NCI-H2171 treated with DMSO at 0.1 percent for 48 hours (cell line): Measurements from ENCODE around the gene SPANXB1.
"Not testable (repeated sequence)": the region's sequence is repeated elsewhere in the genome, so short reads cannot be mapped to it uniquely, and the experiment has no call there.

Experiments used
- DNase-seq: peaks from one replicate; lab custom pipeline; 2025; lab: John Stamatoyannopoulos, UW

The SPANXB1 gene

DNA sequence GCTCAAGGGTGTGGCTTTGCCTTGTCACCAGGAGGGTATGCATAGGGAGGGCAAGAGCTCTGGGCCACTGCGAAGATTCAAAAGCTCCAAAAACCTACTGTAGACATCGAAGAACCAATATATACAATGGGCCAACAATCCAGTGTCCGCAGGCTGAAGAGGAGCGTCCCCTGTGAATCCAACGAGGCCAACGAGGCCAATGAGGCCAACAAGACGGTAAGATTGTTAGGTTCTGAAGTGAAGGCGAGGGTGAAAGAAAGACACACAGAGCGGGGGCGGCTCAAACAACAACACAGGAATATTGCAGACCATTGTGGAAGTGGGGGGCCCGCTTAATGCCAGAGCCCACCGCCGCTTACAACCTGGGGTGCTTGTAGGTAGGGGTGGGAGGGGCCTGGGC is at the start of gene SPANXB1:
Gene SPANXB1, plus strand, starts transcription at position 27 of the 400 bp plus-strand sequence. Its CDS starts 100 bp downstream, at position 127.
- not testable (repeated sequence) for DNase-seq

GRCh38 chrX:140967036-140967435 is 35.4 kb upstream of the SPANXB1 start:
- no peak for DNase-seq

DNA sequence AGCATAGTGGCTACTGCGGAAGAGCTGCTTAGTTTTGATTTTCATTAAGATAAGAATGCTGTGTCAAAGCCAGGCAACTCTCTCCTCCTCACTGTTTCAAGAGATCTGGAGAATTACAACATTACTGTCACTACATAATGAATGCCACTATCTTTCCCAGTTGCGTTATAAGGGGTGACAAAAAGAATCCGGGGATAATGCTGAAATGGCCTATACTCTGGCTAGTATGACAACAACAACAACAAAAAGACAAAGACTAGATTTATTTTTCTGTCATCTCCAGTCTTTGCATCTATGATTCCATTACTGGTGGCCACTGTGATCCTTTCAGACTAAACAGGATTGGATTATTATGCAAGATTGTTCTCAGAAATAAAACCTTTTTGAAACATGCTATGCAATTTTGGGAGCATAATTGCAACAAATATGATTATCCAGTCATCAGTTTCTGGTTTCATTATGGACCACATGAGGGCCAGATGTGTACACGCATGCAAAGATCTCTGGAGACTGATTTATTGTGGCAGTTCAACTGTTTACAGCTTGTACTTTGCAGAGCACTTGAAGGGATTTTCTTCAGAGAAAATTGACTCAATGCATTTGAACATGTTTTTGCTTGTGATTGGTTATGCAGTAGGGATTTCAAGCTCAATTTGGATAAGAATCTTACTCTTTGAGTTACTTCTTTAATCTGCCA is 31.1 kb upstream of the SPANXB1 start:
- no peak for DNase-seq

- DNase-seq = no peak
These were observed 26.9 kb upstream of the SPANXB1 start for GRCh38 chrX:140975472-140975871.

GRCh38 chrX:140980271-140980670 is 22.1 kb upstream of the SPANXB1 start:
- no peak for DNase-seq

- DNase-seq = no peak
These were observed 18.7 kb upstream of the SPANXB1 start for GRCh38 chrX:140983730-140984129.

GRCh38 chrX:141005243-141005642 is 2.8 kb downstream of the SPANXB1 start:
- DNase-seq = not testable (repeated sequence)

DNA sequence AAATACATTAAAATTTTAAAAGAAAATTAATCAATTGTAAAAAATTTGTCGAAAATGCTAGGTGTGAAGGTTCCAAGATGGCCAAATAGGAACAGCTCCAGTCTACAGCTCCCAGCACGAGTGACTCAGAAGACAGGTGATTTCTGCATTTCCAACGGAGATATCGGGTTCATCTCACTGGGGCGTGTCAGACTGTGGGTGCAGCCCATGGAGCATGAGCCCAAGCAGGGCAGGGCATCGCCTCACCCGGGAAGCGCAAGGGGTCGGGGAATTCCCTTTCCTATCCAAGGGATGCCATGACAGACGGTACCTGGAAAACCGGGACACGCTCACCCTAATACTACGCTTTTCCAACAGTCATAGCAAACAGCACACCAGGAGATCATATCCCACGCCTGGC is 41.9 kb downstream of the SPANXB1 start:
- DNase-seq = not testable (repeated sequence)

- not testable (repeated sequence) for DNase-seq
These were observed 47.5 kb downstream of the SPANXB1 start for GRCh38 chrX:141049878-141050277.

- DNase-seq = not testable (repeated sequence)
These were observed 49.7 kb downstream of the SPANXB1 start for GRCh38 chrX:141052098-141052497.
